WTC11 (cell line): ENCODE measurements around the gene ARHGEF25. TPM values are rescaled to one million over a fixed set of nuclear protein-coding genes. Genes with fewer than 3 reads are reported as not detected.
A peak's percentile ranks its signal among the peaks of the same experiment; 100 is the strongest.

ENCODE experiments used
- ATAC-seq: fragments of 200-7000 bp; cut with Tn5 transposase; 2 replicates; pipeline ENCODE4 v1.10.0; 2021; ENCODE audit warnings: mild to moderate bottlenecking, moderate library complexity
- CTCF ChIA-PET: fragments of 300-600 bp; sonication (Branson Sonifier 250); formaldehyde crosslinking; loops from one replicate; lab custom pipeline; 2021; ENCODE audit warnings: antibody characterized with exemption; lab: Charles Lee
- POLR2A ChIA-PET: fragments of 350-600 bp; sonication (Branson Sonifier 250); formaldehyde crosslinking; loops from one replicate; lab custom pipeline; 2021; ENCODE audit warnings: antibody characterized with exemption; lab: Charles Lee
- DNase-seq: peaks from one replicate; pipeline ENCODE4 v3.0.0; 2021; ENCODE audit warnings: low spot score
- H3K27ac Mint-ChIP-seq: 2 replicates; pipeline ENCODE4 v1.8.0; 2021; ENCODE audit warnings: mixed read lengths
- H3K27me3 Mint-ChIP-seq: 2 replicates; pipeline ENCODE4 v1.8.0; 2021; ENCODE audit warnings: low read depth, mild to moderate bottlenecking, moderate library complexity, mixed read lengths
- H3K36me3 Mint-ChIP-seq: 2 replicates; pipeline ENCODE4 v1.8.0; 2021; ENCODE audit warnings: mixed read lengths
- H3K4me1 Mint-ChIP-seq: 2 replicates; pipeline ENCODE4 v1.8.0; 2022; ENCODE audit warnings: mixed read lengths
- H3K4me3 Mint-ChIP-seq: 2 replicates; pipeline ENCODE4 v1.8.0; 2021; ENCODE audit warnings: mild to moderate bottlenecking, moderate library complexity, mixed read lengths
- H3K9me3 Mint-ChIP-seq: 2 replicates; pipeline ENCODE4 v1.8.0; 2021; ENCODE audit warnings: mixed read lengths
- ATF3 ChIP-seq: sonication (generic); formaldehyde crosslinking; conservative IDR thresholded peaks from 2 replicates; pipeline ENCODE4 v1.8.1; 2022; ENCODE audit warnings: mild to moderate bottlenecking, missing genetic modification reagents
- ATF6 ChIP-seq: sonication (generic); formaldehyde crosslinking; IDR thresholded peaks from 2 replicates; pipeline ENCODE4 v1.8.1; 2023; ENCODE audit warnings: mild to moderate bottlenecking, missing genetic modification reagents
- CBFB ChIP-seq: sonication (generic); formaldehyde crosslinking; IDR thresholded peaks from 2 replicates; pipeline ENCODE4 v1.8.1; 2022; ENCODE audit warnings: mild to moderate bottlenecking, low read depth, missing genetic modification reagents
- CDX4 ChIP-seq: fragments of 250-450 bp; sonication (Bioruptor Pico); IDR thresholded peaks from 2 replicates; pipeline ENCODE4 v1.9.0; 2021; ENCODE audit warnings: moderate library complexity, mild to moderate bottlenecking, inconsistent platforms, borderline replicate concordance
- CREB1 ChIP-seq: sonication (generic); formaldehyde crosslinking; IDR thresholded peaks from 2 replicates; pipeline ENCODE4 v1.8.0; 2023; ENCODE audit warnings: mild to moderate bottlenecking, missing genetic modification reagents
- ELF4 ChIP-seq: sonication (generic); formaldehyde crosslinking; IDR thresholded peaks from 2 replicates; pipeline ENCODE4 v1.8.1; 2022; ENCODE audit warnings: low read depth, mild to moderate bottlenecking, moderate library complexity, missing genetic modification reagents
- HMGA2 ChIP-seq: fragments of 250-450 bp; sonication (Bioruptor Pico); IDR thresholded peaks from 2 replicates; pipeline ENCODE4 v1.4.0; 2021; ENCODE audit warnings: mild to moderate bottlenecking, moderate library complexity
- MYBL2 ChIP-seq: sonication (generic); formaldehyde crosslinking; IDR thresholded peaks from 2 replicates; pipeline ENCODE4 v1.8.1; 2023; ENCODE audit warnings: mild to moderate bottlenecking, moderate library complexity, missing genetic modification reagents
- NFATC4 ChIP-seq: fragments of 250-450 bp; sonication (Bioruptor Pico); IDR thresholded peaks from 2 replicates; pipeline ENCODE4 v1.9.0; 2021; ENCODE audit warnings: mild to moderate bottlenecking
- NR2C2 ChIP-seq: sonication (generic); formaldehyde crosslinking; IDR thresholded peaks from 2 replicates; pipeline ENCODE4 v1.8.0; 2022; ENCODE audit warnings: mild to moderate bottlenecking, missing genetic modification reagents
- NR3C1 ChIP-seq: sonication (generic); formaldehyde crosslinking; conservative IDR thresholded peaks from 2 replicates; pipeline ENCODE4 v1.8.1; 2023; ENCODE audit warnings: low read depth, mild to moderate bottlenecking, missing genetic modification reagents
- PRDM15 ChIP-seq: sonication (generic); formaldehyde crosslinking; IDR thresholded peaks from 2 replicates; pipeline ENCODE4 v1.8.0; 2022; ENCODE audit warnings: missing genetic modification reagents
- PREB ChIP-seq: sonication (generic); formaldehyde crosslinking; IDR thresholded peaks from 2 replicates; pipeline ENCODE4 v1.8.1; 2022; ENCODE audit warnings: mild to moderate bottlenecking, missing genetic modification reagents, moderate library complexity, borderline replicate concordance
- RELA ChIP-seq: sonication (generic); formaldehyde crosslinking; IDR thresholded peaks from 2 replicates; pipeline ENCODE4 v1.8.1; 2022; ENCODE audit warnings: missing genetic modification reagents, mild to moderate bottlenecking, borderline replicate concordance
- SP1 ChIP-seq: sonication (generic); formaldehyde crosslinking; conservative IDR thresholded peaks from 2 replicates; pipeline ENCODE4 v1.8.1; 2022; ENCODE audit warnings: missing genetic modification reagents
- TEAD1 ChIP-seq: sonication (generic); formaldehyde crosslinking; IDR thresholded peaks from 2 replicates; pipeline ENCODE4 v1.8.0; 2022; ENCODE audit warnings: mild to moderate bottlenecking, missing genetic modification reagents
- TP53 ChIP-seq: sonication (generic); formaldehyde crosslinking; IDR thresholded peaks from 2 replicates; pipeline ENCODE4 v1.8.1; 2023; ENCODE audit warnings: mild to moderate bottlenecking, missing genetic modification reagents
- USF1 ChIP-seq: sonication (generic); formaldehyde crosslinking; IDR thresholded peaks from 2 replicates; pipeline ENCODE4 v1.8.0; 2022; ENCODE audit warnings: mild to moderate bottlenecking, missing genetic modification reagents
- ZBTB43 ChIP-seq: sonication (generic); formaldehyde crosslinking; IDR thresholded peaks from 2 replicates; pipeline ENCODE4 v1.8.1; 2023; ENCODE audit warnings: mild to moderate bottlenecking, missing genetic modification reagents
- ZNF263 ChIP-seq: sonication (generic); formaldehyde crosslinking; IDR thresholded peaks from 2 replicates; pipeline ENCODE4 v1.8.1; 2022; ENCODE audit warnings: low read depth, mild to moderate bottlenecking, moderate library complexity, missing genetic modification reagents
- ZNF532 ChIP-seq: fragments of 250-450 bp; sonication (Bioruptor Pico); IDR thresholded peaks from 2 replicates; pipeline ENCODE4 v1.9.0; 2021; ENCODE audit warnings: mild to moderate bottlenecking, borderline replicate concordance
- total RNA-seq: library from RNA; stranded (reverse); gene quantifications from 3 replicates; pipeline ENCODE4 v1.2.3, GENCODE V29; 2021

ARHGEF25 gene
- total RNA-seq, 1 experiment from 2014 or later, result 11.9 TPM

GRCh38 chr12:57590479-57590863 is 20.8 kb upstream of the ARHGEF25 start (continued):
- TF ChIP-seq ZNF532 (no peak), ATF3 (CRISPR knock-in tag) (no peak), USF1 (CRISPR knock-in tag) (no peak), NFATC4 (CRISPR knock-in tag) (no peak), CBFB (no peak), CREB1 (no peak), PRDM15 (no peak), RELA (CRISPR knock-in tag) (no peak), NR3C1 (CRISPR knock-in tag) (no peak), TP53 (no peak)

GRCh38 chr12:57590864-57591781 is 20.1 kb upstream of the ARHGEF25 start, which contains the start of gene PIP4K2C:
Gene PIP4K2C, plus strand, starts transcription at chr12:57591192. Its CDS starts 98 bp downstream, at chr12:57591290.
- H3K9me3 Mint-ChIP-seq, result no peaks in the 10 kb centered on the region
- peak within 1 kb of the TSS; percentile 72 for H3K27ac Mint-ChIP-seq
- H3K4me1 Mint-ChIP-seq, result peaks cover 14% of the 10 kb centered on the region
- H3K4me3 Mint-ChIP-seq, result peak within 1 kb of the TSS; percentile 89
- H3K27me3 Mint-ChIP-seq, result peaks cover 3% of the 10 kb centered on the region; the same call in 1 of the 2 replicates
- H3K36me3 Mint-ChIP-seq, result peaks cover 8% of the 10 kb centered on the region
- peak; percentile 98 for ATAC-seq
- POLR2A ChIA-PET, result interaction anchor here (0.6 to 1.3 kb wide), 5 partner anchors 18 to 1730 kb away, joined by 3 to 4 read pairs (median 3); partner anchors contain the start of gene ARHGEF25
- DNase-seq, result peak; percentile 91
- CTCF ChIA-PET, result interaction anchor here (0.6 to 4.7 kb wide), 14 partner anchors 8 to 320 kb away, joined by 3 to 22 read pairs (median 5); partner anchors contain the start of genes ARHGEF25, B4GALNT1, DTX3 and TSFM
- TF ChIP-seq NR3C1 (CRISPR knock-in tag), result no peak
- no peak for TF ChIP-seq CDX4
- no peak; the same call in 1 of the 2 replicates for TF ChIP-seq TEAD1
- TF ChIP-seq ZNF263 (CRISPR knock-in tag), result no peak
- no peak for TF ChIP-seq NR2C2
- TF ChIP-seq ELF4, result no peak
- TF ChIP-seq ZBTB43 (CRISPR knock-in tag), result peak; percentile 38; the same call in 1 of the 2 replicates
- no peak for TF ChIP-seq ATF6 (CRISPR knock-in tag)
- no peak for TF ChIP-seq PREB (CRISPR knock-in tag)
- TF ChIP-seq HMGA2 (CRISPR knock-in tag), result no peak
- TF ChIP-seq MYBL2 (CRISPR knock-in tag), result 0 out of 2 replicates have a peak, but pooled peaks have one; percentile 67
- TF ChIP-seq SP1, result peak; percentile 92
